ENCODE measurements around the gene CTDNEP1.
A peak's percentile ranks its signal among the peaks of the same experiment; 100 is the strongest.
"Not testable (repeated sequence)": the region's sequence is repeated elsewhere in the genome, so short reads cannot be mapped to it uniquely, and the experiment has no call there.

CTDNEP1 gene

GRCh38 chr17:7248796-7249195 is 2.7 kb downstream of the CTDNEP1 start:
- DNase-seq (ENCODE audit: low spot score) = no peak

GRCh38 chr17:7246779-7247178 is 4.8 kb downstream of the CTDNEP1 start:
- DNase-seq (ENCODE audit: low spot score) = no peak

GRCh38 chr17:7243838-7244237 is 7.7 kb downstream of the CTDNEP1 start:
- DNase-seq (ENCODE audit: low spot score) = not testable (repeated sequence)

- DNase-seq (ENCODE audit: low spot score) = no peak
Observed at GRCh38 chr17:7243453-7243729, 8.1 kb downstream of the CTDNEP1 start.

- DNase-seq (ENCODE audit: low spot score) = no peak
Observed at GRCh38 chr17:7242717-7243452, 8.6 kb downstream of the CTDNEP1 start.

GRCh38 chr17:7241783-7242716 is 9.5 kb downstream of the CTDNEP1 start, which contains the start of gene GABARAP:
TSS of gene GABARAP (minus strand) at chr17:7242449. CDS start at chr17:7242330, 119 bp downstream.
- peak; percentile 83 for DNase-seq (ENCODE audit: low spot score)

GRCh38 chr17:7241090-7241733 is 10.3 kb downstream of the CTDNEP1 start:
- no peak for DNase-seq (ENCODE audit: low spot score)

- DNase-seq (ENCODE audit: low spot score) = no peak
Observed at GRCh38 chr17:7240375-7240774, 11.2 kb downstream of the CTDNEP1 start.

- DNase-seq (ENCODE audit: low spot score) = peak; percentile 100
Observed at GRCh38 chr17:7239091-7240027, 12.2 kb downstream of the CTDNEP1 start, which contains the start of gene PHF23. TSS of gene PHF23 (minus strand) at chr17:7239457. CDS start at chr17:7239279, 178 bp downstream.

GRCh38 chr17:7238420-7239090 is 13.0 kb downstream of the CTDNEP1 start:
- no peak for DNase-seq (ENCODE audit: low spot score)

GRCh38 chr17:7237761-7238419 is 13.6 kb downstream of the CTDNEP1 start:
- DNase-seq (ENCODE audit: low spot score) = no peak

- no peak for DNase-seq (ENCODE audit: low spot score)
Observed at GRCh38 chr17:7237266-7237760, 14.2 kb downstream of the CTDNEP1 start.

- no peak for DNase-seq (ENCODE audit: low spot score)
Observed at GRCh38 chr17:7236808-7237207, 14.7 kb downstream of the CTDNEP1 start.

- no peak for DNase-seq (ENCODE audit: low spot score)
Observed at GRCh38 chr17:7235693-7236665, 15.6 kb downstream of the CTDNEP1 start.

- DNase-seq (ENCODE audit: low spot score) = peak; percentile 94
Observed at GRCh38 chr17:7234083-7234951, 17.2 kb downstream of the CTDNEP1 start, which contains the start of gene DVL2. TSS of gene DVL2 (minus strand) at chr17:7234517. CDS start at chr17:7234262, 255 bp downstream.

- no peak for DNase-seq (ENCODE audit: low spot score)
Observed at GRCh38 chr17:7233701-7234082, 17.8 kb downstream of the CTDNEP1 start.

- DNase-seq (ENCODE audit: low spot score) = no peak
Observed at GRCh38 chr17:7232114-7232513, 19.4 kb downstream of the CTDNEP1 start.

- DNase-seq (ENCODE audit: low spot score) = no peak
Observed at GRCh38 chr17:7229504-7229903, 22.0 kb downstream of the CTDNEP1 start.
